NOMO-1 treated with DMSO at 0.1 percent for 48 hours (cell line): ENCODE data around the gene SEMA6B.
"Not testable (repeated sequence)": the region's sequence is repeated elsewhere in the genome, so short reads cannot be mapped to it uniquely, and the experiment has no call there.

Experiments used
- DNase-seq: peaks from one replicate; lab custom pipeline; 2025; ENCODE audit not compliant: unreplicated experiment; lab: John Stamatoyannopoulos, UW

Gene SEMA6B

GRCh38 chr19:4531562-4532165 is 27.8 kb downstream of the SEMA6B start:
- DNase-seq = no peak

DNA sequence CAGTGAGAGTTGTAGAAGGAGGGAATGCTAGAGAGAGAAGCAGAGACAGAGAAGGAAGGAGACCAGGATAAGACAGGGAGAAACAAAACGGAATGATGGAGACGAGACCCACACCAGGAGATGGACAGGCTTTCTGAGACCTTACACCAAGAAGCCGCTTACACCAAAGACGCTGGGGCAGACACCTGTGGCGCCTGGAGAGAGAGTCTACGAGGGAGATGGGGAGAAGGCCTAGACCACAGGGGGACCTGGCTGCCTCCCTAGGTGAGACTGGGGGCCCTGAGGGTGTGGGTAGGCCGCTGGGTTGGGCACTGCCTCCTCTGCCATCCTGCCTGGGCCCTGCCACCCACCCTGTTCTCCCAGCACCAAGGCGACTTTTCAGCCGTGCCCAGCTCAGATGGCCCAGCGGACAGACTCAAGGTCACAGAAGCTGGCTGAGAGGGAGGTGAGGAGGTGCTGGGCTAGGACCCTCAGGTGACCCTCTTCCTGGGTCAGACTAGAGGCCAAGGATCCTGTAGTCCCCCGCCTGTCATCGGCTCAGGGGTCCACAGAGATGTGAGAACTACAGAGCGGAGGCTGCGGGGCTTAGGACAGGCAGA is 29.5 kb downstream of the SEMA6B start:
- no peak for DNase-seq

- no peak for DNase-seq
Observed at GRCh38 chr19:4528843-4529242, 30.6 kb downstream of the SEMA6B start.

DNA sequence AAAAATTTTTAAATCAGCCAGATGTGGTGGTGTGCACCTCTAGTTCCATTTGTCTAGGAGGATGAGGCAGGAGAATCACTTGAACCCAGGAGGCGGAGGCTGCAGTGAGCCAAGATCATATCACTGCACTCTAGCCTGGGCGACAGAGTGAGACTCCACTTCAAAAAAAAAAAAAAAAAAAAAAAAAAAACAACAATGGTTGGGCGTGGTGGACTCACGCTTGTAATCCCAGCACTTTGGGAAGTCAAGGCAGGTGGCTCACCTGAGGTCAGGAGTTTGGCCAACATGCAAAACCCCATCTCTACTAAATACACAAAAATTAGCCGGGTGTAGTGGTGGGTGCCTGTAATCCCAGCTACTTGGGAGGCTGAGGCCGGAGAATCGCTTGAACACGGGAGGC is 32.1 kb downstream of the SEMA6B start:
- DNase-seq = not testable (repeated sequence)

DNA sequence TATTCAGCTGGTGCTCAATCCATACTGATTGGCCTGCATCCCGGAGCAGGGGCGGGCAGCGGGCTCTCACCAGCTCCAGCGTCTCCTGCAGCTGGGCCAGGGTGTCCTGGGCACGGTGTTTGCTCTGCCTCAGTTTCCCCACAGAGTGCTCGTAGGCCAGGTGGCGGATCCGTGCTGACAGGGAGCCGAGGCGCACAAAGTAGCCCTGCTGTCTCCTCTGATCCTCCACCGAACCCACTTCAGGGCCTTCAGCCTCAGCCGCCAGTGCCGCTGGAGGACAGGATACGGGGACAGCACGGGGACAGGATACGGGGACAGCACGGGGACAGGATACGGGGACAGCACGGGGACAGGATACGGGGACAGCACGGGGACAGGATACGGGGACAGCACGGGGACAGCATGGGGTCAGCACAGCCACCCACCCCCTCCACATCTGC is 33.9 kb downstream of the SEMA6B start:
- DNase-seq = no peak

DNA sequence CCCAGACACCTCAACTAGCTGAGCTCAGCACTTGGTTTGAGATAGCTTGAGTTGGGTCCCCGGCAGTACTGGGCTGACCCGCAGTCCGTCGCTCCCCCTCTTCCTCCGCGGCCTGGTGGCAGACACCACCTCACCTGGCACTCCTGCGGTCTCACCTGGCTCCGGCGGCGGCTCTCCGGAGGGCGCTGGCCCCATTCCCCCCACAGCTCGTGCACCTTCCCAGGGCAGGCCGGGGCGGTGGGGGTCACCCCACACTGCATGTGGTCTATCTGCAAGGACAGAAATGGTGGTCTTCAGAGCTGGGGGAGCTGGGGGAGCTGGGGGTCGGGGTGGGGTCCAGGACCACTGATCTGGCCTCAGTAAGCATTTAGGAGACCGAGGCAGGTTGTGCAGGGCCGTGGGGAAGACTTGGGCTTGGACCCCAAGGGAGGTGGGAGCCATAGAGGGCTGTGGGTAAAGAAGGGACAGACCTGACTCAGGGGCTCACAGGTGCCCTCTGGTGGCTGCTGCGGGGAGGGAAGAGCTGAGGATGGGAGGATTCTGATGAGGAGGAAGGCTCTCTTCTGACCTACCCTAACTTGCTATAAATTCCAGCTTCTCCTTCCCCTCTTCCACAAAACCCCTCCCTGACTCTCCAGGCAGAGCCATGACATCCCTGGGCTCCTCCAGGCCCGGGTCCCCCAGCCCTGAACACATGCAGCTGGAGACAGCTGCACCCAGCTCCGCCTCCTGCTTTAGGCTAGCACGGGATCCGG is 34.5 kb downstream of the SEMA6B start:
- peak; percentile 31 for DNase-seq

- DNase-seq = peak; percentile 30
Observed at GRCh38 chr19:4523306-4524110, 36.0 kb downstream of the SEMA6B start.

- no peak for DNase-seq
Observed at GRCh38 chr19:4522291-4523002, 37.0 kb downstream of the SEMA6B start.

GRCh38 chr19:4521888-4522242 is 37.6 kb downstream of the SEMA6B start:
- no peak for DNase-seq

DNA sequence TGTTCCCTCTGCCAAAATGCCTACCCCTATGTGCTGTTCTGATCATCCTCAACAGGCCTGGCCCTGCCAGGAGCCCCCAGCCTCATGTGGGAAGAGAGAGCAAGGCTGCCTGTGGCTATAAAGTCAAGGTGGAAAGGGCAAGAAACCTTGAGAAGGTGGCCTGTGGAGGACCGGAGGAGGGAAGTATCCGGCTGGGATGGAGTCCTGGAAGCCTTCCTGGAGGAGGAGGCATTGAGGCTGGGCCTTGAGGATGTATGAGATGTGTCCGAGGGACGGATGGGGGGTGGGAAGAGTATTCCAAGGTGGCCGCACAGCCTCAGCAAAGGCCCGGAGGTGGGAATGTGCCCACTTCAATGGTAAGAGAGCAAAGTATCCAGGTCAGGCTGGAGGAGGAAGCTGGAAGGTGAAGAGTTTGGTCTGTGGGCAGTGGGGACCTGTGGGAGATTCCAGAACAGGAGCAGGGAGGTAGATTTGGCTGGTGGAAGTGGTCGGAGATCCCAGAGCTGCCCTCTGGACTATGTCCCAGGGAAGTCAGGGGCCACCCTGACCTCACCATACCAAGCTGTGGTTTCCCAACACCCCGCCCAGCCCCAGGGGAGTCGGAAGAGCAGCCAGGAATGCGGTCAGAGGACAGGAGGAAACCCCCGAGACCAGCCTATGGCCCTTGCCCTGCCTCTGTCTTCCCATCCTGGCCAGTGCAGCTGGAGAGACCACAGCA is 38.2 kb downstream of the SEMA6B start:
- no peak for DNase-seq

DNA sequence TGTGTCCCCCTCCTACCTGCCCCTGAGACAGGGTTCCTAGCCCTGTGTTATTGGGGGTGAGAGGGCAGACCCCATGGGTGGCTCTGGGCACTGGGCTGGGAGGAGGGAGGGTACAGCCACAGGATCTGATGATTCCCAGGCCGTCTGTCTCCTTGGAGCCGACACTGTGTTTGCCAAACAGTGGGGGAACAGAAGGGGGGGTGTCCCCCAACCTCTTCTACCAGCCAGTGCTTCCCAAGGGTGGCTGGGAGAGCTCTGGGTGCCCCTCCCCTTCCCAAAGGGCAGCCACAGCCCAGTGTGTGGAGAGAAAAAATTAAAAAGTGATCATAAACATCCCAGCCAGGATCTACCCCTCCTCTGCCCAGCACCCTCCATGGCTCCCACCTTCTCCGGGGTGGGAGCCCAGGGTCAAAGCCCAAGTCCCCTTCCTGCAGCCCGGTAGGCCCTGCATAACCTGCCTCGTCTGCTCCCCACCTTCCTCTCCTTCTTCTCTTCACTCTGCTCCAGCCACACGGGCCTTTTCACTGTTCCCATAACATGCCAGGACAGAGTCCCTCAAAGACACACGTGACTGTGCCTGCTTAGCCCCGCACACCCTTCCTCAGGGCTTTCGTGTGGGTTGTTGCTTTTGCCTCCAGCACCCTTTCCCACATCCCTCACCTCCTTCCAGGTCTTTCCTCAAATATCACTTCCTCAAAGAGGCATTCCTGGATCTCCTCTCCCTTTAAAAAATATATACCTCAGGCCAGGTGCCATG is 39.8 kb downstream of the SEMA6B start:
- no peak for DNase-seq

DNA sequence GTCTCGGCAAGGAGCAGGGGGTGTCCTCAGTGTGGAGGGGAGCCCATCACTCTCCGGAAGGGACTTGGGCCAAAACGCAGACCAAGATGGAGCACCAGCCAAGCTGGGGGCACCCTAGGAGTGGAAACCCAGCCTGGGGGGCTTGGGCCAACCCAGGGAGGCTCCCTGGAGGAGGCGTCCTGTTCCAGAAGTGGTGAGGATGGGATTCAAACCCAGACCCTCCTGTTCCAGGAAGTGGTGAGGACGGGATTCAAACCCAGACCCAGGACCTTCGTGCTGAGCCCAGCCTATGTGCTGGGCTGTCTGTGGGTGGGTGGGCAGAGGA is 40.4 kb downstream of the SEMA6B start:
- DNase-seq = no peak

DNA sequence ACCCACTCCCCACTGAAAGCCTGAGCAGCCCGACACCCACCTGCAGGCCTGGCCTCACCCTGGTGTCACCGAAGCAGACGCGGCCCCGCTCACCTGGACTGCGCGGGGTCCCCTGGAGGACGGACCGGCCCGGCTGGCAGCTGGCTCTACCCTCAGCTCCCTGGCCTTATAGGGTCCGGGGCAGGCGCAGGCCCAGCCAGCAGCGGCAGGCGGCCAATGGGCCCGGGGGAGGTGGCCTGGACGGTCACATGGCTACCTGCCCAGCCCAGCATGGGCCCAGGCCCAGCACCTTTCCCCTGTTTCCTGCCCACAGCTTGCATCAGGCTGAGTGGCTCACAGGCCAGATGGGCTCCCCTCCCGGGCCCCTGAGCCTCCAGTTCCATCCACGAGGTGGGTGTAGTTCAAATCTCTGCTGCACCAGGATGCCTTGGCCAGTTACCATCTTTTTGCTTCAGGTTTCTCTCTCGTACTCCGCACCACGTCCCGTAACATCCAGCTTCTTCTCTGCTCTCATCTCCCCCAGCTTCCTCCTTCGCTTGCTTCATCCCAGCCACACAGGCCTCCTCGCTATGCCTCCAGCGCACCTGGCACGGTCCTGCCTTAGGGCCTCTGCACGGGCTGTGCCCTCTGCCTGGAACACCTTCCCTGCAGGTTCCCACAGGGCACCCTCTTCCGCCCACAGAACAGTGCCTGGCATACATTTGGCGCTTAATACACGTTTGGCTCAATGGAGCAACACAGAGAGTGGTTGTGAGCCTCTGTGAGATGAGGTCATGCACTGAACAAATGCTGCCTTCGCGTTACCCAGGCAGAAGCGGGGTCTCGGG is 40.9 kb downstream of the SEMA6B start, which contains the start of gene PLIN4:
Gene PLIN4 (minus strand): TSS at position 142 of the 827 bp plus-strand sequence. CDS start 214 bp downstream, outside the sequence.
- no peak for DNase-seq

GRCh38 chr19:4517451-4518057 is 41.9 kb downstream of the SEMA6B start:
- DNase-seq = no peak

DNA sequence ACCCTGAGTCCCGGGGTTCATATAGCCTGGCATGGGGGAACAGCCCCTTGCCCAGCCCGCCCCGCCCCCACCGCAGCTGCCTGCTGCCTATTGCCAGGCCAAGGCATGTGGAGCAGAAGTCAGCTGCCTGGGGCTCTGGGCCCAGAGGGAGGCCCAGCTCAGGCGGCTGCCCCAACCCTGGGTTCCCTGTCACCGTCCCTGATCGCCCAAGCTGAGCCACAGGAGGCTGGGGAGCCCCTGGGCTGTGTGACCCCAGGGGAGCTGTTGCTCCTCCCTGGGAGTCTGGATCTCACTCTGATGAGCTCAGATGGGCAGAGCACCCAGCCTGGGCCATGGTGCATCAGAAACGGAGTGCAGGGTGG is 42.6 kb downstream of the SEMA6B start:
- no peak for DNase-seq

- no peak for DNase-seq
Observed at GRCh38 chr19:4516199-4516938, 43.1 kb downstream of the SEMA6B start.

GRCh38 chr19:4515732-4516131 is 43.8 kb downstream of the SEMA6B start:
- DNase-seq = no peak

- no peak for DNase-seq
Observed at GRCh38 chr19:4513248-4513647, 46.2 kb downstream of the SEMA6B start.
